SU-DHL-6 (cell line): ENCODE measurements around the gene WDR11.

Experiments
- H2AFZ ChIP-seq: fragments of 200-600 bp; sonication (generic); 2 replicates; pipeline ENCODE4 v1.6.1; 2014; ENCODE audit warnings: low read depth, mild to moderate bottlenecking, moderate library complexity, mixed read lengths, antibody characterized with exemption, low read length; ENCODE audit not compliant: severe bottlenecking
- H3F3A ChIP-seq: fragments of 200-600 bp; shearing (Covaris generic); 2 replicates; pipeline ENCODE4 v1.6.0; 2016; ENCODE audit warnings: antibody characterized with exemption, mild to moderate bottlenecking; ENCODE audit not compliant: insufficient read depth
- H3K27ac ChIP-seq: fragments of 200-600 bp; sonication (generic); 2 replicates; pipeline ENCODE4 v1.5.1; 2016; ENCODE audit warnings: low read depth, mild to moderate bottlenecking, low read length, moderate library complexity, mixed read lengths
- H3K27me3 ChIP-seq: fragments of 200-600 bp; sonication (generic), shearing (Covaris generic); 2 replicates; pipeline ENCODE4 v1.6.0; 2014; ENCODE audit warnings: mild to moderate bottlenecking, low read length
- H3K36me3 ChIP-seq: fragments of 200-600 bp; sonication (generic); 2 replicates; pipeline ENCODE4 v1.6.1; 2014; ENCODE audit warnings: mild to moderate bottlenecking, low read length, mixed read lengths
- H3K4me2 ChIP-seq: fragments of 300-600, 200-600 bp; shearing (Covaris generic), sonication (generic); 2 replicates; pipeline ENCODE4 v1.6.0; 2014; ENCODE audit warnings: low read length, low read depth, mild to moderate bottlenecking; ENCODE audit not compliant: poor library complexity, severe bottlenecking
- H3K4me3 ChIP-seq: fragments of 200-600 bp; sonication (generic); 2 replicates; pipeline ENCODE4 v1.5.1; 2014; ENCODE audit warnings: antibody characterized with exemption, low read length, mild to moderate bottlenecking, mixed read lengths; ENCODE audit not compliant: insufficient read depth, poor library complexity, severe bottlenecking
- H3K79me2 ChIP-seq: fragments of 200-600 bp; sonication (generic); 2 replicates; pipeline ENCODE4 v1.6.1; 2014; ENCODE audit warnings: mild to moderate bottlenecking, low read length, moderate library complexity; ENCODE audit not compliant: insufficient read depth
- H3K9ac ChIP-seq: fragments of 200-600 bp; sonication (generic); 2 replicates; pipeline ENCODE4 v1.7.0; 2014; ENCODE audit warnings: mild to moderate bottlenecking, low read length
- H3K9me2 ChIP-seq: fragments of 200-600 bp; sonication (generic); replicated peaks from 2 replicates; pipeline ENCODE4 v1.6.1; 2014; ENCODE audit warnings: low read length; ENCODE audit not compliant: insufficient read depth
- H3K9me3 ChIP-seq: fragments of 200-600 bp; sonication (generic); 2 replicates; pipeline ENCODE4 v1.6.1; 2014; ENCODE audit warnings: low read length, mixed read lengths; ENCODE audit not compliant: insufficient read depth
- H4K20me1 ChIP-seq: fragments of 200-600 bp; sonication (generic); 2 replicates; pipeline ENCODE4 v1.6.1; 2014; ENCODE audit warnings: low read depth, mild to moderate bottlenecking, antibody characterized with exemption, low read length, moderate library complexity, mixed read lengths
- EZH2phosphoT487 ChIP-seq: fragments of 200-600 bp; sonication (generic), shearing (Covaris generic); conservative IDR thresholded peaks from 2 replicates; pipeline ENCODE4 v1.6.1; 2018; ENCODE audit warnings: mild to moderate bottlenecking, antibody characterized with exemption, low read length, moderate library complexity, mixed read lengths
- TF ChIP-seq, protein P1 (sequence below): fragments of 200-600 bp; sonication (generic); IDR thresholded peaks from one replicate; pipeline ENCODE4 v1.5.1; 2017; ENCODE audit warnings: antibody characterized with exemption, mild to moderate bottlenecking, low read length, moderate library complexity; ENCODE audit not compliant: insufficient read depth, poor library complexity, severe bottlenecking

Gene WDR11

DNA sequence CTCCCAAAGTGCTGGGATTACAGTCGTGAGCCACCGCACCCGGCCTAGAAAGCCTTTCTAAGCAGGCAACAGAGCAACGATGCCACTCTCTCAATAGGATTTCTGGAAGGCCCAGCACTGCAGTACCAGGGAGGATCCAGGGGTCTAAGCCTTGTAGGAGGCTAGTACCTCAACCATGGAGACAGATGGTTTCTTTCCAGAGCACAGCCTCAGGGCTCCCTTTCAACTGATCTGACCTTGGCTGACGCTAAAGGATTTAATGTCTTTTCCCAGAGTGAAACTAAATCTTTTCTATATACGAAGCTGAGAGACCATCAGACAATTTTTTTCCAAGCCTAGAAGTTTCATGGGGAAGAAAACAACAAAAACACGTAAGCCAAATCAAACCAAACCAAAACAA lies 78.0 kb downstream of the WDR11 start:
- H3K27me3 ChIP-seq: no peaks in the 10 kb centered on the region
- no peaks in the 10 kb centered on the region for H3K9me3 ChIP-seq
- no peaks in the 10 kb centered on the region for H3F3A ChIP-seq
- no peaks in the 10 kb centered on the region for H3K79me2 ChIP-seq
- no peak overlapping the region for H3K9ac ChIP-seq
- no peak overlapping the region for H2AFZ ChIP-seq
- no peaks in the 10 kb centered on the region for H4K20me1 ChIP-seq
- no peak for TF ChIP-seq EZH2phosphoT487
- TF ChIP-seq, protein P1, sequence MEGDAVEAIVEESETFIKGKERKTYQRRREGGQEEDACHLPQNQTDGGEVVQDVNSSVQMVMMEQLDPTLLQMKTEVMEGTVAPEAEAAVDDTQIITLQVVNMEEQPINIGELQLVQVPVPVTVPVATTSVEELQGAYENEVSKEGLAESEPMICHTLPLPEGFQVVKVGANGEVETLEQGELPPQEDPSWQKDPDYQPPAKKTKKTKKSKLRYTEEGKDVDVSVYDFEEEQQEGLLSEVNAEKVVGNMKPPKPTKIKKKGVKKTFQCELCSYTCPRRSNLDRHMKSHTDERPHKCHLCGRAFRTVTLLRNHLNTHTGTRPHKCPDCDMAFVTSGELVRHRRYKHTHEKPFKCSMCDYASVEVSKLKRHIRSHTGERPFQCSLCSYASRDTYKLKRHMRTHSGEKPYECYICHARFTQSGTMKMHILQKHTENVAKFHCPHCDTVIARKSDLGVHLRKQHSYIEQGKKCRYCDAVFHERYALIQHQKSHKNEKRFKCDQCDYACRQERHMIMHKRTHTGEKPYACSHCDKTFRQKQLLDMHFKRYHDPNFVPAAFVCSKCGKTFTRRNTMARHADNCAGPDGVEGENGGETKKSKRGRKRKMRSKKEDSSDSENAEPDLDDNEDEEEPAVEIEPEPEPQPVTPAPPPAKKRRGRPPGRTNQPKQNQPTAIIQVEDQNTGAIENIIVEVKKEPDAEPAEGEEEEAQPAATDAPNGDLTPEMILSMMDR: no peak
- no peak overlapping the region for H3K4me2 ChIP-seq
- no peak overlapping the region for H3K27ac ChIP-seq
- no peaks in the 10 kb centered on the region for H3K36me3 ChIP-seq
- H3K9me2 ChIP-seq: no peaks in the 10 kb centered on the region
- no peak overlapping the region for H3K4me3 ChIP-seq

DNA sequence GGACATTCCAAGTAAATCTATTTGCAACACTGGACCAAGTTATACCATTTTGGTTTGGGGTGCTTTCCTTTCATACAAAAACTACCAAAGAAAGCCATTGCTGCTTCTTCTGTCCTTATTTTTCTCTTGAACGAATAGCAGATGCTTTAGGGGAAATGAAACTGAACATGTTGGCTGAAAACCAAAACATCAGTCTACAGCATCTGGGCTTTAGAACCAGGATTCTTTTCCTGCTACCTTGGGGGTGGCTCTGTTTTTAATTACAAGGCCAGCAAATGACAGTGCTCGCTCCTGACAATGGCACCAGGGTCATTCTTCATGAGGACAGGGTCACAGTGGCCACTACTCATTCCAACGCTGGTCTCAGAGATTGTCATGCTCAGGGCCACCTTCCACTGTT lies 80.3 kb downstream of the WDR11 start:
- H4K20me1 ChIP-seq: no peaks in the 10 kb centered on the region
- no peaks in the 10 kb centered on the region for H3K9me3 ChIP-seq
- no peak overlapping the region for H3K4me2 ChIP-seq
- no peak overlapping the region for H3K4me3 ChIP-seq
- no peaks in the 10 kb centered on the region for H3K36me3 ChIP-seq
- no peak for TF ChIP-seq EZH2phosphoT487
- TF ChIP-seq, protein P1: no peak
- no peak overlapping the region for H2AFZ ChIP-seq
- H3K9ac ChIP-seq: no peak overlapping the region
- H3F3A ChIP-seq: no peaks in the 10 kb centered on the region
- no peaks in the 10 kb centered on the region for H3K79me2 ChIP-seq
- no peak overlapping the region for H3K27ac ChIP-seq
- H3K9me2 ChIP-seq: no peaks in the 10 kb centered on the region
- no peaks in the 10 kb centered on the region for H3K27me3 ChIP-seq

DNA sequence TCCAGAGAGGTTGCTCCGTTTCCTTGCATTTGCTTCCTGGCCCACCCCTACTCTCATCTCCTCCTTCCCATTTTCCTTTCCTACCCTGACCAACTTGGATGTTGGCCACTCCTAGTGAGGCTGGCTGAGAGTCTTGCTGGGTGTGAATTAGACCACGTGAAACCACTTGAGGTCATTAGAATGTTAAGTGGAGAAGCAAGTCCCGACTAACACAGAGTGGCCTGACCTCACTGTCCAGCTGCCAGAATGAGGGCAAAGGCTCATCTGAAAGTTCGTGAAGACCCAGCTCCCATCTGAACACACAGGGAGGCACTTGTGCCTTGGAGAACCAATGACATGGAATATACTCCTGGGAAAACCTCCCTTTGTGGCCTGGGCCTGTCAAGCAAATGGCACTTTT lies 80.8 kb downstream of the WDR11 start:
- TF ChIP-seq, protein P1: no peak
- no peak for TF ChIP-seq EZH2phosphoT487
- Histone ChIP-seq H3K4me3 (no peak overlapping the region), H3F3A (no peaks in the 10 kb centered on the region), H3K27me3 (no peaks in the 10 kb centered on the region), H4K20me1 (no peaks in the 10 kb centered on the region), H3K36me3 (no peaks in the 10 kb centered on the region), H2AFZ (no peak overlapping the region), H3K4me2 (no peak overlapping the region), H3K9me2 (no peaks in the 10 kb centered on the region), H3K9me3 (no peaks in the 10 kb centered on the region), H3K27ac (no peak overlapping the region), H3K9ac (no peak overlapping the region), H3K79me2 (no peaks in the 10 kb centered on the region)
